HL-60 (cell line): ENCODE results near the gene CCDC88A.

Experiments used
- GABPA ChIP-seq: IDR thresholded peaks from 2 replicates; pipeline ENCODE4 v1.6.1; 2012; ENCODE audit warnings: low read depth
- POLR2AphosphoS5 ChIP-seq: IDR thresholded peaks from 2 replicates; pipeline ENCODE4 v1.6.1; 2012; ENCODE audit warnings: low read depth
- TF ChIP-seq, protein P1 (sequence below): IDR thresholded peaks from 2 replicates; pipeline ENCODE4 v1.6.1; 2012; ENCODE audit warnings: low read depth; ENCODE audit not compliant: insufficient replicate concordance
- TF ChIP-seq, protein P2 (sequence below): IDR thresholded peaks from one replicate; pipeline ENCODE4 v1.5.1; 2011; ENCODE audit warnings: low read length, control low read depth, inconsistent platforms; ENCODE audit not compliant: insufficient read depth

DNA sequence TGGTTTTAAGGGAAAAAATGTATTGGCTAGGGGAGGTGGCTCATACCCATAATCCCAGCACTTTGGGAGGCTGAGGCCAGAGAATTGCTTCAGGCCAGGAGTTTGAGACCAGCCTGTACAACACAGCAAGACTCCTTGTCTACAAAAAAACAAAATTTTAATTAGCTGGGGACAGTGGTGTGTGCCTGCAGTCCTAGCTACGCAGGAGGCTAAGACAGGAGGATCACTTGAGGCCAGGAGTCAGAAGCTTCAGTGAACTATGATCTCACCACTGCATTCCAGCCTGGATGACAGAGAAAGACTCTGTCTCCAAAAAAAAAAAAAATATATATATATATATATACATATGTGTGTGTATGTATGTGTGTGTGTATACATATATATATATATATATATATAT lies 18.5 kb downstream of the CCDC88A start:
- TF ChIP-seq, protein P1, sequence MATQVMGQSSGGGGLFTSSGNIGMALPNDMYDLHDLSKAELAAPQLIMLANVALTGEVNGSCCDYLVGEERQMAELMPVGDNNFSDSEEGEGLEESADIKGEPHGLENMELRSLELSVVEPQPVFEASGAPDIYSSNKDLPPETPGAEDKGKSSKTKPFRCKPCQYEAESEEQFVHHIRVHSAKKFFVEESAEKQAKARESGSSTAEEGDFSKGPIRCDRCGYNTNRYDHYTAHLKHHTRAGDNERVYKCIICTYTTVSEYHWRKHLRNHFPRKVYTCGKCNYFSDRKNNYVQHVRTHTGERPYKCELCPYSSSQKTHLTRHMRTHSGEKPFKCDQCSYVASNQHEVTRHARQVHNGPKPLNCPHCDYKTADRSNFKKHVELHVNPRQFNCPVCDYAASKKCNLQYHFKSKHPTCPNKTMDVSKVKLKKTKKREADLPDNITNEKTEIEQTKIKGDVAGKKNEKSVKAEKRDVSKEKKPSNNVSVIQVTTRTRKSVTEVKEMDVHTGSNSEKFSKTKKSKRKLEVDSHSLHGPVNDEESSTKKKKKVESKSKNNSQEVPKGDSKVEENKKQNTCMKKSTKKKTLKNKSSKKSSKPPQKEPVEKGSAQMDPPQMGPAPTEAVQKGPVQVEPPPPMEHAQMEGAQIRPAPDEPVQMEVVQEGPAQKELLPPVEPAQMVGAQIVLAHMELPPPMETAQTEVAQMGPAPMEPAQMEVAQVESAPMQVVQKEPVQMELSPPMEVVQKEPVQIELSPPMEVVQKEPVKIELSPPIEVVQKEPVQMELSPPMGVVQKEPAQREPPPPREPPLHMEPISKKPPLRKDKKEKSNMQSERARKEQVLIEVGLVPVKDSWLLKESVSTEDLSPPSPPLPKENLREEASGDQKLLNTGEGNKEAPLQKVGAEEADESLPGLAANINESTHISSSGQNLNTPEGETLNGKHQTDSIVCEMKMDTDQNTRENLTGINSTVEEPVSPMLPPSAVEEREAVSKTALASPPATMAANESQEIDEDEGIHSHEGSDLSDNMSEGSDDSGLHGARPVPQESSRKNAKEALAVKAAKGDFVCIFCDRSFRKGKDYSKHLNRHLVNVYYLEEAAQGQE = no peak
- TF ChIP-seq, protein P2, sequence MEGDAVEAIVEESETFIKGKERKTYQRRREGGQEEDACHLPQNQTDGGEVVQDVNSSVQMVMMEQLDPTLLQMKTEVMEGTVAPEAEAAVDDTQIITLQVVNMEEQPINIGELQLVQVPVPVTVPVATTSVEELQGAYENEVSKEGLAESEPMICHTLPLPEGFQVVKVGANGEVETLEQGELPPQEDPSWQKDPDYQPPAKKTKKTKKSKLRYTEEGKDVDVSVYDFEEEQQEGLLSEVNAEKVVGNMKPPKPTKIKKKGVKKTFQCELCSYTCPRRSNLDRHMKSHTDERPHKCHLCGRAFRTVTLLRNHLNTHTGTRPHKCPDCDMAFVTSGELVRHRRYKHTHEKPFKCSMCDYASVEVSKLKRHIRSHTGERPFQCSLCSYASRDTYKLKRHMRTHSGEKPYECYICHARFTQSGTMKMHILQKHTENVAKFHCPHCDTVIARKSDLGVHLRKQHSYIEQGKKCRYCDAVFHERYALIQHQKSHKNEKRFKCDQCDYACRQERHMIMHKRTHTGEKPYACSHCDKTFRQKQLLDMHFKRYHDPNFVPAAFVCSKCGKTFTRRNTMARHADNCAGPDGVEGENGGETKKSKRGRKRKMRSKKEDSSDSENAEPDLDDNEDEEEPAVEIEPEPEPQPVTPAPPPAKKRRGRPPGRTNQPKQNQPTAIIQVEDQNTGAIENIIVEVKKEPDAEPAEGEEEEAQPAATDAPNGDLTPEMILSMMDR = no peak
- no peak for TF ChIP-seq POLR2AphosphoS5
- TF ChIP-seq GABPA = no peak
